ENCODE data around the gene FAM83G. TPM values are rescaled to one million over a fixed set of nuclear protein-coding genes. Genes with fewer than 3 reads are reported as not detected.

The FAM83G gene
- total RNA-seq, 2 experiments from 2014 or later, result 5.0 to 10.4 TPM

- Histone ChIP-seq H3K4me3 (ENCODE audit: low read depth, low read length, poor library complexity, severe bottlenecking) (no peak overlapping the region), H3K9me3 (ENCODE audit: low read length) (no peaks in the 10 kb centered on the region), H3K4me2 (ENCODE audit: low read length) (no peak overlapping the region), H3K9me2 (ENCODE audit: insufficient read depth, low read length) (no peaks in the 10 kb centered on the region), H3K36me3 (ENCODE audit: insufficient read depth, low read length) (no peaks in the 10 kb centered on the region), H3K79me2 (ENCODE audit: insufficient read depth, low read depth, low read length) (no peaks in the 10 kb centered on the region), H4K20me1 (ENCODE audit: insufficient read depth, low read length) (no peaks in the 10 kb centered on the region), H3K4me1 (ENCODE audit: insufficient read depth, low read length, poor library complexity, severe bottlenecking) (no peaks in the 10 kb centered on the region), H2AFZ (ENCODE audit: low read length) (no peak overlapping the region), H3K27ac (ENCODE audit: low read depth, low read length, poor library complexity, severe bottlenecking) (no peak overlapping the region)
- CTCF ChIA-PET (ENCODE audit: unreplicated experiment), result no interaction called here
- TF ChIP-seq, protein P1, sequence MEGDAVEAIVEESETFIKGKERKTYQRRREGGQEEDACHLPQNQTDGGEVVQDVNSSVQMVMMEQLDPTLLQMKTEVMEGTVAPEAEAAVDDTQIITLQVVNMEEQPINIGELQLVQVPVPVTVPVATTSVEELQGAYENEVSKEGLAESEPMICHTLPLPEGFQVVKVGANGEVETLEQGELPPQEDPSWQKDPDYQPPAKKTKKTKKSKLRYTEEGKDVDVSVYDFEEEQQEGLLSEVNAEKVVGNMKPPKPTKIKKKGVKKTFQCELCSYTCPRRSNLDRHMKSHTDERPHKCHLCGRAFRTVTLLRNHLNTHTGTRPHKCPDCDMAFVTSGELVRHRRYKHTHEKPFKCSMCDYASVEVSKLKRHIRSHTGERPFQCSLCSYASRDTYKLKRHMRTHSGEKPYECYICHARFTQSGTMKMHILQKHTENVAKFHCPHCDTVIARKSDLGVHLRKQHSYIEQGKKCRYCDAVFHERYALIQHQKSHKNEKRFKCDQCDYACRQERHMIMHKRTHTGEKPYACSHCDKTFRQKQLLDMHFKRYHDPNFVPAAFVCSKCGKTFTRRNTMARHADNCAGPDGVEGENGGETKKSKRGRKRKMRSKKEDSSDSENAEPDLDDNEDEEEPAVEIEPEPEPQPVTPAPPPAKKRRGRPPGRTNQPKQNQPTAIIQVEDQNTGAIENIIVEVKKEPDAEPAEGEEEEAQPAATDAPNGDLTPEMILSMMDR (conservative IDR thresholded peaks at IDR 0.05; ENCODE audit: low read length), result 0 out of 2 replicates have a peak, but pooled peaks have one; percentile 21
- no peak for TF ChIP-seq EZH2phosphoT487 (IDR thresholded peaks at IDR 0.05; ENCODE audit: borderline replicate concordance, low read depth, low read length)
- POLR2A ChIA-PET, result no interaction called here
- intact Hi-C loops (cut with micrococcal nuclease; ENCODE audit: unreplicated experiment), result no loop called here
- no TSS peak for BruUV-seq (replicated peaks)
- no peak for DNase-seq (ENCODE audit: low spot score)
Measured at GRCh38 chr17:18970582-18971480, 33.7 kb downstream of the FAM83G start.

DNA sequence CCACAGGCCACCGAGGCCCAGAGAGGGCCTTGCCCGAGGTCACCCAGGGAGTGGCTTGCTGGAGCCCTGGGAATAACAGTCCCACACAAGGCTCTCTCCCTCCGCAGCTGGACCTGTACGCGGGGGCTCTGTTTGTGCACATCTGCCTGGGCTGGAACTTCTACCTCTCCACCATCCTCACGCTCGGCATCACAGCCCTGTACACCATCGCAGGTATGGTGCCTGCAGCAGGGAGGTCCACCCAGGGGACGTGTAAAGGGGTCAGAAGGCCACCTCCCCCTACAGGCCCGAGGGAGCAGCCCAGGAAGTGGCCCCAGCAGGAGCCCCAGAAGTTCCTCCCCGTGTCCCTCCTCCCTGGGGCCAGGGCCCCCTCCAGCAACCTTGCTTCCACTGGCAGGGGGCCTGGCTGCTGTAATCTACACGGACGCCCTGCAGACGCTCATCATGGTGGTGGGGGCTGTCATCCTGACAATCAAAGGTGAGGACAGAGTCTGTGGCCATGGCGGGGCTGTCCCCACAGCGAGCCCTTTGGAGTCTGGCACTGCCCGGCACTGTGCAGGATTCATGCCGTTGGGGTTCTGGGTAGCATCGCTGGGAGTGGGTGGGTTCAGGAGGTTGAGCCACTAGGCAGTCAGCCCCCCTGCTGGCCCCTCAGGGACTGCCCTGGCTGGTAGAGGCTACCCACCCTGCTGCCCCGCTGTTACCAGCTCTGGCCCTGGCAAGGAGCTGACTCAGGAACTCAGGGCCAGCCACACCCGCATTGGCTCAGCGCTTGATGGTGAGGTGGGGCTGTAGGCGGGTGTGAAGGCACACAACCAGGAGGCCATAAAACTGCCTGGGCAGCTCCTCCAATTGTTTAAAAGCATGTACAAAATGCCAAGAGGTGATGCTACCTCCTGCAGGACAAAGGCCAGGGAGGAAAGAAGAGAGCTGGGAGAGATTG, 35.3 kb downstream of the FAM83G start:
- Histone ChIP-seq H3K9me2 (ENCODE audit: insufficient read depth, low read length) (no peaks in the 10 kb centered on the region), H4K20me1 (ENCODE audit: insufficient read depth, low read length) (no peaks in the 10 kb centered on the region), H2AFZ (ENCODE audit: low read length) (no peak overlapping the region), H3K4me3 (ENCODE audit: low read depth, low read length, poor library complexity, severe bottlenecking) (no peak overlapping the region), H3K4me2 (ENCODE audit: low read length) (no peak overlapping the region), H3K79me2 (ENCODE audit: insufficient read depth, low read depth, low read length) (no peaks in the 10 kb centered on the region), H3K9me3 (ENCODE audit: low read length) (no peaks in the 10 kb centered on the region), H3K27ac (ENCODE audit: low read depth, low read length, poor library complexity, severe bottlenecking) (no peak overlapping the region), H3K36me3 (ENCODE audit: insufficient read depth, low read length) (no peaks in the 10 kb centered on the region), H3K4me1 (ENCODE audit: insufficient read depth, low read length, poor library complexity, severe bottlenecking) (no peaks in the 10 kb centered on the region)
- intact Hi-C loops (cut with micrococcal nuclease; ENCODE audit: unreplicated experiment), result no loop called here
- no peak for DNase-seq (ENCODE audit: low spot score)
- POLR2A ChIA-PET, result no interaction called here
- no peak for TF ChIP-seq EZH2phosphoT487 (IDR thresholded peaks at IDR 0.05; ENCODE audit: borderline replicate concordance, low read depth, low read length)
- TF ChIP-seq, protein P1 (conservative IDR thresholded peaks at IDR 0.05; ENCODE audit: low read length), result no peak
- CTCF ChIA-PET (ENCODE audit: unreplicated experiment), result no interaction called here
- no TSS peak for BruUV-seq (replicated peaks)
